ENCODE data around the gene UBR3.
A peak's percentile ranks its signal among the peaks of the same experiment; 100 is the strongest.

- peak in 5 of 6 experiments; percentile 15 to 75 (median 56) for TF ChIP-seq CTCF (IDR thresholded peaks at IDR 0.05)
- no peak for TF ChIP-seq POLR2A (IDR thresholded peaks at IDR 0.05)
Measured at GRCh38 chr2:169933124-169933711, 106.0 kb downstream of the UBR3 start.
